H1 (cell line): ENCODE data around the gene SLC6A8. TPM values are rescaled to one million over a fixed set of nuclear protein-coding genes. Genes with fewer than 3 reads are reported as not detected.

ENCODE experiments used
- CTCF ChIA-PET: fragments of 300-600 bp; sonication (Branson Sonifier 250); formaldehyde crosslinking; loops from one replicate; lab custom pipeline; 2021; ENCODE audit not compliant: partially characterized antibody; lab: Charles Lee
- POLR2A ChIA-PET: fragments of 300-600 bp; sonication (Branson Sonifier 250); formaldehyde crosslinking; loops from one replicate; lab custom pipeline; 2021; ENCODE audit warnings: inconsistent platforms; ENCODE audit not compliant: partially characterized antibody; lab: Charles Lee
- DNase-seq, 2 experiments: peaks; one replicate each; pipeline versions ENCODE4 v3.0.0 to v3.0.0-alpha.2; 2010 to 2022; ENCODE audit warnings: low spot score in 2 of 2, low read depth in 1 of 2, mixed read lengths in 1 of 2
- FAIRE-seq: peaks from 2 replicates; lab custom pipeline; 2011; peaks lifted over from hg19 to GRCh38; lab: Jason Lieb, UNC
- H2AFZ ChIP-seq: 2 replicates; pipeline ENCODE4 v1.8.1; 2012; ENCODE audit warnings: low read length, inconsistent platforms
- H2AK5ac ChIP-seq: 2 replicates; pipeline ENCODE4 v1.6.1; 2013; ENCODE audit warnings: low read depth, low read length
- H2BK120ac ChIP-seq: replicated peaks from 2 replicates; pipeline ENCODE3; 2013; ENCODE audit warnings: low read depth, low read length, inconsistent platforms
- H2BK12ac ChIP-seq: 2 replicates; pipeline ENCODE4 v1.6.1; 2013; ENCODE audit warnings: low read depth, low read length
- H2BK15ac ChIP-seq: 2 replicates; pipeline ENCODE4 v1.6.1; 2013; ENCODE audit warnings: low read length
- H2BK20ac ChIP-seq: 2 replicates; pipeline ENCODE4 v1.6.1; 2013; ENCODE audit warnings: low read length
- H2BK5ac ChIP-seq: 2 replicates; pipeline ENCODE4 v1.6.1; 2013; ENCODE audit warnings: low read depth, low read length
- H3K14ac ChIP-seq: 2 replicates; pipeline ENCODE4 v1.6.1; 2013; ENCODE audit warnings: inconsistent platforms; ENCODE audit not compliant: insufficient read length
- H3K18ac ChIP-seq: 2 replicates; pipeline ENCODE4 v1.6.1; 2013; ENCODE audit warnings: low read length; ENCODE audit errors: extremely low read depth
- H3K23ac ChIP-seq: 2 replicates; pipeline ENCODE4 v1.6.1; 2013; ENCODE audit warnings: inconsistent platforms; ENCODE audit not compliant: insufficient read length
- H3K23me2 ChIP-seq: 2 replicates; pipeline ENCODE4 v1.6.1; 2013; ENCODE audit warnings: low read depth, low read length
- H3K27ac ChIP-seq: 2 replicates; pipeline ENCODE4 v1.6.1; 2011; ENCODE audit warnings: low read depth, low read length, inconsistent platforms
- H3K27me3 ChIP-seq, 4 experiments: replicated peaks in 1 of 4; 1 replicate in 1 of 4; 2 replicates in 3 of 4; pipeline versions ENCODE4 v1.6.1 to v1.8.1; 2011 to 2013; ENCODE audit warnings: low read length in 3 of 4, mild to moderate bottlenecking in 3 of 4, inconsistent platforms in 2 of 4, mixed read lengths in 2 of 4, moderate library complexity in 1 of 4; ENCODE audit not compliant: control insufficient read depth in 3 of 4, insufficient read depth in 3 of 4; ENCODE audit errors: extremely low read depth in 1 of 4
- H3K36me3 ChIP-seq, 4 experiments: 2 replicates each; pipeline versions ENCODE4 v1.6.1 to v1.8.1; 2011 to 2013; ENCODE audit warnings: mild to moderate bottlenecking in 4 of 4, low read length in 3 of 4, moderate library complexity in 2 of 4, control low read depth in 1 of 4, inconsistent platforms in 1 of 4; ENCODE audit not compliant: insufficient read depth in 4 of 4, control insufficient read depth in 2 of 4
- H3K4ac ChIP-seq: replicated peaks from 2 replicates; pipeline ENCODE3; 2013; ENCODE audit warnings: low read length, low read depth, mixed read lengths, inconsistent platforms; ENCODE audit not compliant: insufficient read length
- H3K4me1 ChIP-seq, 4 experiments: replicated peaks in 1 of 4; 1 replicate in 1 of 4; 2 replicates in 3 of 4; pipeline versions ENCODE4 v1.6.1 to v1.8.1; 2011 to 2013; ENCODE audit warnings: low read length in 3 of 4, inconsistent platforms in 2 of 4, mixed read lengths in 1 of 4; ENCODE audit not compliant: insufficient read depth in 4 of 4, control insufficient read depth in 3 of 4
- H3K4me2 ChIP-seq, 2 experiments: 2 replicates each; pipeline versions ENCODE4 v1.6.1 to v1.8.1; 2011 to 2013; ENCODE audit warnings: low read depth in 2 of 2, low read length in 2 of 2, control low read depth in 1 of 2, inconsistent platforms in 1 of 2, mild to moderate bottlenecking in 1 of 2; ENCODE audit not compliant: insufficient read depth in 1 of 2
- H3K4me3 ChIP-seq, 4 experiments: fragments of 200-600, 300-600 bp in 1 of 4; sonication (generic), shearing (Covaris generic), sonication (Bioruptor Twin) in 1 of 4; 2 replicates each; pipeline versions ENCODE4 v1.5.1 to v1.8.1; 2011 to 2016; ENCODE audit warnings: low read length in 4 of 4, low read depth in 3 of 4, control low read depth in 2 of 4, inconsistent platforms in 2 of 4, mild to moderate bottlenecking in 2 of 4, mixed read lengths in 1 of 4, moderate library complexity in 1 of 4; ENCODE audit not compliant: insufficient read depth in 2 of 4; ENCODE audit errors: extremely low read depth in 1 of 4
- H3K56ac ChIP-seq: replicated peaks from 2 replicates; pipeline ENCODE3; 2013; ENCODE audit warnings: low read depth, mild to moderate bottlenecking, mixed read lengths, low read length, inconsistent platforms; ENCODE audit not compliant: insufficient read length
- H3K79me1 ChIP-seq: 2 replicates; pipeline ENCODE4 v1.6.1; 2013; ENCODE audit warnings: low read depth, low read length, control low read depth
- H3K79me2 ChIP-seq, 2 experiments: 2 replicates each; pipeline versions ENCODE4 v1.6.1 to v1.8.1; 2012 to 2013; ENCODE audit warnings: low read length in 2 of 2, mild to moderate bottlenecking in 2 of 2, inconsistent platforms in 1 of 2; ENCODE audit not compliant: insufficient read depth in 2 of 2, control insufficient read depth in 1 of 2
- H3K9ac ChIP-seq, 4 experiments: replicated peaks in 1 of 4; 1 replicate in 1 of 4; 2 replicates in 3 of 4; pipeline versions ENCODE4 v1.6.1 to v1.8.1; 2011 to 2013; ENCODE audit warnings: low read depth in 3 of 4, low read length in 3 of 4, control low read depth in 2 of 4, mild to moderate bottlenecking in 2 of 4, moderate library complexity in 2 of 4, inconsistent platforms in 1 of 4; ENCODE audit errors: extremely low read depth in 1 of 4
- H3K9me3 ChIP-seq, 2 experiments: 2 replicates each; pipeline versions ENCODE4 v1.6.1 to v1.8.1; 2012 to 2013; ENCODE audit warnings: mild to moderate bottlenecking in 2 of 2, moderate library complexity in 2 of 2, control low read depth in 1 of 2, inconsistent platforms in 1 of 2, low read depth in 1 of 2, low read length in 1 of 2, mixed read lengths in 1 of 2; ENCODE audit not compliant: insufficient read depth in 2 of 2
- H4K20me1 ChIP-seq, 2 experiments: replicated peaks in 1 of 2; 2 replicates each; pipeline versions ENCODE3 to v1.8.1; 2011 to 2013; ENCODE audit warnings: inconsistent platforms in 2 of 2, low read length in 2 of 2, mild to moderate bottlenecking in 1 of 2; ENCODE audit not compliant: insufficient read depth in 2 of 2, control insufficient read depth in 1 of 2
- H4K5ac ChIP-seq: 2 replicates; pipeline ENCODE4 v1.6.1; 2013; ENCODE audit warnings: low read length, low read depth, mixed read lengths, inconsistent platforms; ENCODE audit not compliant: insufficient read length
- H4K8ac ChIP-seq: 2 replicates; pipeline ENCODE4 v1.8.0; 2013; ENCODE audit warnings: mild to moderate bottlenecking, moderate library complexity, low read length, inconsistent platforms; ENCODE audit not compliant: insufficient read depth; ENCODE audit errors: extremely low read depth
- H4K91ac ChIP-seq: replicated peaks from 2 replicates; pipeline ENCODE3; 2013; ENCODE audit warnings: low read length, mixed read lengths, inconsistent platforms; ENCODE audit not compliant: insufficient read length
- SIX5 ChIP-seq: IDR thresholded peaks from 2 replicates; pipeline ENCODE4 v1.6.1; 2011; ENCODE audit warnings: mild to moderate bottlenecking, low read depth, low read length
- SRF ChIP-seq: IDR thresholded peaks from 2 replicates; pipeline ENCODE4 v1.6.1; 2011; ENCODE audit warnings: mild to moderate bottlenecking, low read depth, low read length, moderate library complexity
- WGBS, 2 experiments: shearing (Covaris generic) in 1 of 2; methylation state at CpG; one replicate each; pipeline versions ENCODE4 v1.1.6 to v1.1.7; 2013 to 2015; ENCODE audit warnings: low lambda C conversion rate in 2 of 2, mixed read lengths in 2 of 2, inconsistent platforms in 1 of 2, low coverage in 1 of 2, missing lambda C conversion rate in 1 of 2; ENCODE audit not compliant: insufficient replicate concordance in 2 of 2, insufficient coverage in 1 of 2, insufficient read length in 1 of 2; ENCODE audit errors: extremely low coverage in 1 of 2, missing lambda C conversion rate in 1 of 2; 5-methylcytosine and 5-hydroxymethylcytosine counted together
- polyA plus RNA-seq, 7 experiments: library from polyadenylated mRNA; depleted of rRNA in 3 of 7; stranded (reverse) in 5 of 7; unstranded in 2 of 7; fragments of >200 nt in 5 of 7; fragments of 200-250 nt in 2 of 7; gene quantifications; 1 replicate in 5 of 7; 2 replicates in 1 of 7; 4 replicates in 1 of 7; pipeline versions ENCODE4 v1.2.1 to v1.2.3, GENCODE V29; 2011 to 2013; ENCODE audit warnings: missing spikeins in 2 of 7, mixed read lengths in 2 of 7
- total RNA-seq: library from RNA; stranded (reverse); fragmentation: NEBNext Ultra II Directional; extraction: Animal tissue kit (Norgen Biotek cat#: 25700); gene quantifications from 2 replicates; pipeline ENCODE4 v1.2.1, GENCODE V29; 2021

SLC6A8 gene
- total and polyA plus RNA-seq, 2 of the 8 experiments (the other 6 are each of a cell fraction or from before 2014, with no cell fraction given) = 87.7 to 94.7 TPM

DNA sequence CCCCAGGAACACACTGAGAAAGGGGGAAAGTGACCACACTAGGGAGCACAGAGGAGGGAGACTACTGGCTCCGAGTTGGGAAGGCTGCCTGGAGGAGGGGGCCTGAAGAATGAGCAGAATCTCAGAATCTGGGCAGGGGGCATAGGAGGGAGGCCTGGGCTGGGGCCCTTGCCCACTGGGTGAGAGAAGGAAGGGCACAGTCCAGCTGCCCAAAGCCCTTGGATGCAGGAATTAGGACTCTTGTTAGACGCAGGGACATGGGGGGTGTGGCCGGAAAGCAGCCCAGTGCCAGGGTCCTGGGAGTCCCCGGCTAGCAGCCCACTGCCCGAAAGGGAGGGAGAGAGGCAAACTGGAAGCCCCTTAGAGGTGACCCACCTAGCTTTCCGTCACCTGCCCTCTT, 42.6 kb upstream of the SLC6A8 start:
- no peaks in the 10 kb centered on the region for H3K79me1 ChIP-seq
- H3K56ac ChIP-seq = no peak overlapping the region
- H4K20me1 ChIP-seq = peaks cover 0 to 16% of the 10 kb centered on the region in 2 experiments
- H3K18ac ChIP-seq = no peak overlapping the region
- no peak overlapping the region for H3K27ac ChIP-seq
- H3K4ac ChIP-seq = no peak overlapping the region
- CTCF ChIA-PET = interaction anchor here (0.7 to 28.7 kb wide), 22 partner anchors 0 to 703 kb away, joined by 3 to 408 read pairs (median 6); partner anchors contain the start of genes CCNQ and DUSP9
- no peak overlapping the region for H3K4me3 ChIP-seq
- peak overlapping the region in 1 of 2 experiments; percentile 89; a peak in 2 of 4 replicates for H3K4me2 ChIP-seq
- H3K36me3 ChIP-seq = peaks cover 0 to 4% (median 0%) of the 10 kb centered on the region in 4 experiments; a peak in 1 of 8 replicates
- H3K9ac ChIP-seq = no peak overlapping the region
- no peak overlapping the region for H2BK20ac ChIP-seq
- H2BK120ac ChIP-seq = no peak overlapping the region
- no peak overlapping the region for H2BK12ac ChIP-seq
- no peak overlapping the region for H4K91ac ChIP-seq
- no peak overlapping the region for H2BK15ac ChIP-seq
- no peaks in the 10 kb centered on the region for H3K79me2 ChIP-seq
- H3K23ac ChIP-seq = no peak overlapping the region
- no peak overlapping the region for H3K14ac ChIP-seq
- POLR2A ChIA-PET = no interaction called here
- peaks cover 0 to 21% (median 11%) of the 10 kb centered on the region in 4 experiments; a peak in 5 of 7 replicates for H3K4me1 ChIP-seq
- H3K23me2 ChIP-seq = peaks cover 7% of the 10 kb centered on the region; the same call in 1 of the 2 replicates
- no peaks in the 10 kb centered on the region; a peak in 1 of 4 replicates for H3K9me3 ChIP-seq
- 59% methylated on average over 4 of the region's 6 CpGs; no CpG with 5 or more reads in 1 of the 2 experiments for WGBS, 2 experiments
- no peak overlapping the region for H2AFZ ChIP-seq
- H4K5ac ChIP-seq = no peak overlapping the region
- no peak overlapping the region for H2AK5ac ChIP-seq
- no peak overlapping the region for H4K8ac ChIP-seq
- peaks cover 72 to 88% (median 86%) of the 10 kb centered on the region in 4 experiments for H3K27me3 ChIP-seq
- no peak overlapping the region for H2BK5ac ChIP-seq
- DNase-seq (no peak), FAIRE-seq (no peak)
- TF ChIP-seq SIX5 (no peak), SRF (no peak)
